GM06990 (cell line): ENCODE data around the gene CTIF.

Experiments used
- DNase-seq: peaks from one replicate; pipeline ENCODE4 v3.0.0-alpha.2; 2011; ENCODE audit not compliant: insufficient read length; ENCODE audit errors: extremely low read depth
- H3K27me3 ChIP-seq: replicated peaks from 2 replicates; pipeline ENCODE4 v1.6.0; 2011; ENCODE audit warnings: low read length; ENCODE audit not compliant: control insufficient read depth, insufficient read depth
- H3K36me3 ChIP-seq: 2 replicates; pipeline ENCODE4 v1.5.1; 2011; ENCODE audit warnings: low read length; ENCODE audit not compliant: control insufficient read depth, insufficient read depth
- H3K4me3 ChIP-seq: replicated peaks from 2 replicates; pipeline ENCODE4 v1.5.1; 2011; ENCODE audit warnings: low read depth, mild to moderate bottlenecking, control low read depth, low read length
- TF ChIP-seq, protein P1 (sequence below): IDR thresholded peaks from 2 replicates; pipeline ENCODE4 v1.5.1; 2011; ENCODE audit warnings: low read length, control low read depth, mild to moderate bottlenecking, inconsistent platforms; ENCODE audit not compliant: insufficient read depth, poor library complexity, severe bottlenecking

The CTIF gene

DNA sequence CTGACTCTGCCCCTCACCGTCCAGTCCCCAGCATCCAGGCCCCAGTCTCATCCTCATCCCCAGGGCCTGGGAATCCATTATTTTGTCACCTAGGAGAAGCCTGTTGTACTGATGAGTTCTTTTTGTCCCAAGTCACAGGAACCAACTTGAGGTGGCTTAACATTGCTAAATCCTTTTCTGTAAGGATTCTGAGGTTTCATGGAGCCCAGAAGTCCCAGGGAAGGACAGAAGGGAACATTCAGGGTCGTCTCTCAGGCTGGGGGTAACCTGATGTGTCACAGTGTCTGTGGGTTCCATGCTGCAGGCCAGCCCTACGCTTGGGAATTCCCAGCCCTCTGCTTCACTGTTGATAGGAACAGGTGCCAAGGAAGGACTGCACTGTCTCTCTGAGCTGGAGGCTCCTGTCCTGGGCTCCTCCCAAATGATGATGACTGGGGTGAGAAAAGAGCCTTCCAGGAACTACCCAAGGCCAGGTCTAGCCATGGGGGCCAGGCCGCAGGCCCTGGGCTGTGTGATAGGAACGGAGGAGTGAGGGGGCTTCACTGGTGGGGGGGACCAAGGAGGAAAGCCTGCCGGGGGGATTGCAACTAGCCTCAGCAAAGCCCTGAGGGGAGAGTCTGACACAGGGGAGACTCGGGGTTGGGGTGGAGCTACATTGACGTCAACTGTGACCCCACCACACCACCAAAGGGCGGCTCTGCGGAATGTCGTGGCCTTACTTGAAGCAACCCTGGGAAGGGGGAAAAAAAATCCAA is 266.2 kb downstream of the CTIF start:
- Histone ChIP-seq H3K36me3 (no peaks in the 10 kb centered on the region), H3K27me3 (no peaks in the 10 kb centered on the region), H3K4me3 (no peak overlapping the region)
- DNase-seq, result no peak
- TF ChIP-seq, protein P1, sequence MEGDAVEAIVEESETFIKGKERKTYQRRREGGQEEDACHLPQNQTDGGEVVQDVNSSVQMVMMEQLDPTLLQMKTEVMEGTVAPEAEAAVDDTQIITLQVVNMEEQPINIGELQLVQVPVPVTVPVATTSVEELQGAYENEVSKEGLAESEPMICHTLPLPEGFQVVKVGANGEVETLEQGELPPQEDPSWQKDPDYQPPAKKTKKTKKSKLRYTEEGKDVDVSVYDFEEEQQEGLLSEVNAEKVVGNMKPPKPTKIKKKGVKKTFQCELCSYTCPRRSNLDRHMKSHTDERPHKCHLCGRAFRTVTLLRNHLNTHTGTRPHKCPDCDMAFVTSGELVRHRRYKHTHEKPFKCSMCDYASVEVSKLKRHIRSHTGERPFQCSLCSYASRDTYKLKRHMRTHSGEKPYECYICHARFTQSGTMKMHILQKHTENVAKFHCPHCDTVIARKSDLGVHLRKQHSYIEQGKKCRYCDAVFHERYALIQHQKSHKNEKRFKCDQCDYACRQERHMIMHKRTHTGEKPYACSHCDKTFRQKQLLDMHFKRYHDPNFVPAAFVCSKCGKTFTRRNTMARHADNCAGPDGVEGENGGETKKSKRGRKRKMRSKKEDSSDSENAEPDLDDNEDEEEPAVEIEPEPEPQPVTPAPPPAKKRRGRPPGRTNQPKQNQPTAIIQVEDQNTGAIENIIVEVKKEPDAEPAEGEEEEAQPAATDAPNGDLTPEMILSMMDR, result no peak

DNA sequence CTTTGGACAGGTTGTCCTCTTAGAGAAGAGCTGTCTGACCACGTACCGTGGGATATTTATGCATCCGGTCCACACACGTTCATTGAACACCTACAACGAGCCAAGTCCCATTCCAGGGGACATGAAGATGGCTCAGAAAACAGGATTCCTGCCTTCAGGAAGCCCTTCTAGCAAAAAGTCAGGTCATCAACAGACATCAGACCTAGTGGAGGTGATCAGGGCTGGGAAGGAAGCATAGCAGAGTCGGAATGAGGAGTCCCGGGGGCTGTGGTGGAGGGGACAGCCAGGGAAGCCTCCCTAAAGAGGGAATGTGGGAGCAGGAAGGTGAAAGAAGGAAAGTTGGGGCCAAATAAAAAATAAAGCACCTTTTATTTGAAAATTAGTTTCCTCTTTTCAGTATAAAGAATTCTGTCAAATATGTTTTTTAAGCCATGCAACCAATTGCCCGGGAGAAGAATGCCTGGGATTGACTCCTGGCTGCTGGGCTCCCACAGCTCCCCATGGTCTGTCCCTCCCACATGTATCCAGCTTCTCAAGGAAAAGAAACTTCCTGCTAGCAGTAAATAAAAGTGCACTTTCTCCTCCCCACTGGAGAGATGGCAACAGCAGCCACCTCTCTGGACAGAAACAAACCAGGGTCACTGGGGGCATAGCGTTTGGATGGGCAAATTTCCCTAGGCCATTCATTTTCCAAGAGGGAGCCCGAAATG is 267.1 kb downstream of the CTIF start:
- TF ChIP-seq, protein P1, result no peak
- Histone ChIP-seq H3K27me3 (no peaks in the 10 kb centered on the region), H3K36me3 (no peaks in the 10 kb centered on the region), H3K4me3 (no peak overlapping the region)
- no peak for DNase-seq

DNA sequence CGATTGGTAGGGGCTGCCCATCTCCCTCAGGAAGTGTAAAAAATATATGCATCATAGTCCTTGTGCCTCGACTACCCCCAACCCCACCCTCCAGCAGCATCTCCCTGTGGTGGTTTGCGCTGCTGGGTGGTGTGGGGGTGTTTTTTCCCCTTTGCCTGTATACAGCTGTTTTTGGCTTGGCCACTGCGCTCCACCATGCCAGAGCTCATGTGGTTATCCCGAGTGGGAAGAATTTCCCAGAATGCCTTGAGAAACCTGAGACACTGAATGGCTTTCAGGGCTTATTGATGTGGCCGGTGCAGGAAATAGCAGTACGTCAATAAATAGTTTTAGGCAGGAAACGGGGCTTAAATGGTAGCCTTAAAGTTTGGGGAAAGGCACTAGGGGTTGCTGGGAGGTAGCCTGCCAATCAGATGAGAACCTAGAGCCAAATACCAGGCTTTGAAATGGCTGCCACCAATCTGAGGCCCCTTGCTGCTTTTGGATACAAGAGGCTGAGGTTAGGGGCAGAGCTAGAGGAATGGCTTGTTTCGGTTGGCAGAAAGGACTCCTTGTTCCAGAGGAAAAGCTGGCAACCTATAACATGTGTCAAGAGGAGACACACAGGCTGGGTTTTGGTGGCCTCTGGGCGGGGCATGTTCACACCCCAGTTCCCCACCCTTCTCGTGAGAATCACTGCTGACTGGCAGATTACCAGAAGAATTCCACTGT is 267.9 kb downstream of the CTIF start:
- Histone ChIP-seq H3K27me3 (no peaks in the 10 kb centered on the region), H3K36me3 (no peaks in the 10 kb centered on the region), H3K4me3 (no peak overlapping the region)
- TF ChIP-seq, protein P1, result no peak
- DNase-seq, result no peak

DNA sequence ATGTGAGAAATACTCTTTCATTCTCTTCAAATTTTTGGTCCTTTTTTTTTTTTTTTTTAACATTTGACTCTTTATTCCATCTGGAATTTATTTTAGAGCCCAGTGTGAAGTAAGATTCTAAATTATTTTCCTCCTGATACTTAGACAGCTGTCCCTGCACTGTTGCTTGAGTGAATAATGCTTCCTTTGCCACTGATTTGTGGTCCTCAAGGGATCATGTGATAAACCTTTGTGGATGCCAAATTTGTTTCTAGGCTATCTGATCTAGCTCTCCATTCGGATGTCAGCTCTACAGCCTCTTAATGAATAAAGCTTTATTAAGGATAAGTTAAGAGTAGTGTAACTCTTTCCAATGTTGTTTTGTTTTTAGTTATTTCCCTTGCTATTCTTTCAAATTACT is 269.6 kb downstream of the CTIF start:
- TF ChIP-seq, protein P1, result no peak
- no peak for DNase-seq
- no peaks in the 10 kb centered on the region for H3K27me3 ChIP-seq
- H3K36me3 ChIP-seq, result no peaks in the 10 kb centered on the region
- no peak overlapping the region for H3K4me3 ChIP-seq

DNA sequence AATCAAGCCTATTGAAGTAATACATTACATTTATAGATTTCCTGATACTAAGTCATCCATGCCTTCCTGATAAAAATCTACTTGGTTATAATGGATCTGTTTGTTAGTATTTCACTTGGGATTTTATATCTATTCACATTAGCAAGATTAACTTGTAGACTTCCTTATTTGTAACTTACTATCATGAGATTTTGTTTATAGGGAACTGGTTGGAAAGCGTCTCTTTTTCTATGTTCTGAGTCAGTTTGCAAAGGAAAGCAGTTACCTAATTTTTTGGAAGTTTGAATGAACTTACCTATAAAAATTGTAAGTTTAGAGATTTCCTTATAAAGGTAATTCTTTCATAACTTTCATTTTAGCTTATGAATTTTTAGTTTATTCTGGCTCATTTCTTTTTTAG is 270.5 kb downstream of the CTIF start:
- Histone ChIP-seq H3K4me3 (no peak overlapping the region), H3K36me3 (no peaks in the 10 kb centered on the region), H3K27me3 (no peaks in the 10 kb centered on the region)
- TF ChIP-seq, protein P1, result no peak
- no peak for DNase-seq
